NCI-H2029 (cell line): ENCODE data around the gene FAM170A.

ENCODE experiments used
- DNase-seq: peaks from one replicate; lab custom pipeline; 2025; lab: John Stamatoyannopoulos, UW

The FAM170A gene

GRCh38 chr5:119629339-119629738, at the start of gene FAM170A:
FAM170A (plus strand) TSS chr5:119629558; CDS start chr5:119629769, 211 bp downstream.
- no peak for DNase-seq

- DNase-seq = no peak
Observed at GRCh38 chr5:119582987-119583386, 46.4 kb upstream of the FAM170A start.

GRCh38 chr5:119583684-119584083, 45.7 kb upstream of the FAM170A start:
- DNase-seq = no peak

- DNase-seq = no peak
Observed at GRCh38 chr5:119596046-119596445, 33.3 kb upstream of the FAM170A start.

- no peak for DNase-seq
Observed at GRCh38 chr5:119597728-119598298, 31.5 kb upstream of the FAM170A start.

- DNase-seq = no peak
Observed at GRCh38 chr5:119613937-119614336, 15.4 kb upstream of the FAM170A start.

- no peak for DNase-seq
Observed at GRCh38 chr5:119614838-119615237, 14.5 kb upstream of the FAM170A start.

GRCh38 chr5:119626086-119626485, 3.3 kb upstream of the FAM170A start:
- DNase-seq = no peak

GRCh38 chr5:119630752-119631440, 1.5 kb downstream of the FAM170A start:
- no peak for DNase-seq

GRCh38 chr5:119631660-119632059, 2.3 kb downstream of the FAM170A start:
- no peak for DNase-seq

GRCh38 chr5:119651486-119651885, 22.1 kb downstream of the FAM170A start:
- DNase-seq = no peak

- no peak for DNase-seq
Observed at GRCh38 chr5:119655061-119655460, 25.7 kb downstream of the FAM170A start.

GRCh38 chr5:119656023-119656422, 26.7 kb downstream of the FAM170A start:
- no peak for DNase-seq

GRCh38 chr5:119666542-119666941, 37.2 kb downstream of the FAM170A start:
- DNase-seq = no peak

- no peak for DNase-seq
Observed at GRCh38 chr5:119678351-119679028, 49.1 kb downstream of the FAM170A start.

GRCh38 chr5:119680080-119680479, 50.7 kb downstream of the FAM170A start:
- no peak for DNase-seq

GRCh38 chr5:119681734-119682133, 52.4 kb downstream of the FAM170A start:
- DNase-seq = no peak

- no peak for DNase-seq
Observed at GRCh38 chr5:119682372-119682771, 53.0 kb downstream of the FAM170A start.
